HT-29 (cell line): ENCODE results near the gene CEP131. TPM values are rescaled to one million over a fixed set of nuclear protein-coding genes. Genes with fewer than 3 reads are reported as not detected.

Source experiments
- DNase-seq: peaks from one replicate; pipeline ENCODE4 v3.0.0-alpha.2; 2015; ENCODE audit warnings: low spot score
- total RNA-seq: library from RNA; depleted of rRNA; stranded (reverse); fragments of >200 nt; shearing (Covaris generic); gene quantifications from 2 replicates; pipeline ENCODE4 v1.2.3, GENCODE V29; 2014

Gene CEP131
- total RNA-seq, 1 experiment from 2014 or later: 46.0 TPM

- peak; percentile 42 for DNase-seq
These were observed 981 bp upstream of the CEP131 start for GRCh38 chr17:81223762-81224130.

- DNase-seq: no peak
These were observed 202 bp downstream of the CEP131 start for GRCh38 chr17:81222620-81222905.

- no peak for DNase-seq
These were observed 734 bp downstream of the CEP131 start for GRCh38 chr17:81221842-81222619.

- no peak for DNase-seq
These were observed 1.4 kb downstream of the CEP131 start for GRCh38 chr17:81221371-81221841.

GRCh38 chr17:81219476-81220180 lies 3.1 kb downstream of the CEP131 start:
- DNase-seq: no peak

- DNase-seq: no peak
These were observed 3.8 kb downstream of the CEP131 start for GRCh38 chr17:81218991-81219390.

- no peak for DNase-seq
These were observed 4.3 kb downstream of the CEP131 start for GRCh38 chr17:81218459-81218858.

- DNase-seq: no peak
These were observed 5.3 kb downstream of the CEP131 start for GRCh38 chr17:81217491-81217890.

- no peak for DNase-seq
These were observed 8.8 kb downstream of the CEP131 start for GRCh38 chr17:81213978-81214377.

GRCh38 chr17:81212365-81212764 lies 10.4 kb downstream of the CEP131 start:
- DNase-seq: no peak

GRCh38 chr17:81210868-81211267 lies 11.9 kb downstream of the CEP131 start:
- DNase-seq: no peak

GRCh38 chr17:81210466-81210865 lies 12.3 kb downstream of the CEP131 start:
- DNase-seq: no peak

- DNase-seq: no peak
These were observed 13.6 kb downstream of the CEP131 start for GRCh38 chr17:81209141-81209540.

- no peak for DNase-seq
These were observed 14.1 kb downstream of the CEP131 start for GRCh38 chr17:81208651-81209050.

- no peak for DNase-seq
These were observed 14.9 kb downstream of the CEP131 start for GRCh38 chr17:81207610-81208581.

GRCh38 chr17:81206657-81207056 lies 16.1 kb downstream of the CEP131 start:
- no peak for DNase-seq

- DNase-seq: no peak
These were observed 16.6 kb downstream of the CEP131 start for GRCh38 chr17:81206166-81206565.

- no peak for DNase-seq
These were observed 18.2 kb downstream of the CEP131 start for GRCh38 chr17:81204578-81204977.

GRCh38 chr17:81203136-81203535 lies 19.6 kb downstream of the CEP131 start:
- DNase-seq: no peak

GRCh38 chr17:81202318-81202717 lies 20.4 kb downstream of the CEP131 start:
- no peak for DNase-seq

GRCh38 chr17:81200695-81201580 lies 21.8 kb downstream of the CEP131 start:
- peak; percentile 90 for DNase-seq
